GM23248 (cell line): ENCODE results near the gene SULT4A1. TPM values are rescaled to one million over a fixed set of nuclear protein-coding genes. Genes with fewer than 3 reads are reported as not detected.

Experiments
- DNase-seq: peaks from one replicate; pipeline ENCODE4 v3.0.0-alpha.2; 2015
- H2AFZ ChIP-seq: fragments of 200-600 bp; sonication (generic); 2 replicates; pipeline ENCODE4 v1.6.1; 2016; ENCODE audit warnings: antibody characterized with exemption
- H3F3A ChIP-seq: fragments of 200-600 bp; sonication (generic); 2 replicates; pipeline ENCODE4 v1.6.1; 2016; ENCODE audit warnings: mild to moderate bottlenecking, antibody characterized with exemption, mixed run types; ENCODE audit not compliant: insufficient read depth
- H3K27ac ChIP-seq: fragments of 200-600 bp; sonication (generic); 2 replicates; pipeline ENCODE4 v1.5.1; 2016; ENCODE audit warnings: mild to moderate bottlenecking
- H3K27me3 ChIP-seq: fragments of 200-600 bp; sonication (generic); replicated peaks from 2 replicates; pipeline ENCODE4 v1.6.1; 2016; ENCODE audit warnings: mild to moderate bottlenecking; ENCODE audit not compliant: insufficient read depth
- H3K36me3 ChIP-seq: fragments of 200-600 bp; sonication (generic); 2 replicates; pipeline ENCODE4 v1.6.1; 2016; ENCODE audit warnings: low read depth, mild to moderate bottlenecking
- H3K4me1 ChIP-seq: fragments of 200-600 bp; sonication (generic); 2 replicates; pipeline ENCODE4 v1.6.1; 2016; ENCODE audit warnings: mild to moderate bottlenecking; ENCODE audit not compliant: insufficient read depth
- H3K4me2 ChIP-seq: fragments of 200-600 bp; sonication (generic); one replicate; pipeline ENCODE4 v1.6.1; 2016; ENCODE audit warnings: mild to moderate bottlenecking; ENCODE audit not compliant: unreplicated experiment
- H3K4me3 ChIP-seq: fragments of 200-600 bp; sonication (generic); 2 replicates; pipeline ENCODE4 v1.5.1; 2016; ENCODE audit warnings: mild to moderate bottlenecking
- H3K79me2 ChIP-seq: fragments of 200-600 bp; sonication (generic); 2 replicates; pipeline ENCODE4 v1.6.1; 2016; ENCODE audit warnings: mild to moderate bottlenecking; ENCODE audit not compliant: insufficient read depth
- H3K9ac ChIP-seq: fragments of 200-600 bp; sonication (generic); 2 replicates; pipeline ENCODE4 v1.6.1; 2016; ENCODE audit warnings: mild to moderate bottlenecking
- H3K9me2 ChIP-seq: fragments of 200-600 bp; sonication (generic); 2 replicates; pipeline ENCODE4 v1.6.1; 2016; ENCODE audit warnings: mixed run types, mild to moderate bottlenecking, moderate library complexity; ENCODE audit not compliant: insufficient read depth
- H3K9me3 ChIP-seq: fragments of 200-600 bp; sonication (generic); one replicate; pipeline ENCODE4 v1.6.1; 2017; ENCODE audit warnings: low read depth
- H4K20me1 ChIP-seq: fragments of 200-600 bp; sonication (generic); 2 replicates; pipeline ENCODE4 v1.6.0; 2016; ENCODE audit not compliant: insufficient read depth
- EZH2 ChIP-seq: fragments of 200-600 bp; sonication (generic); IDR thresholded peaks from 2 replicates; pipeline ENCODE4 v1.6.1; 2018; ENCODE audit warnings: antibody characterized with exemption, mild to moderate bottlenecking; ENCODE audit not compliant: insufficient read depth, poor library complexity, severe bottlenecking
- EZH2phosphoT487 ChIP-seq: fragments of 200-600 bp; sonication (generic); IDR thresholded peaks from 2 replicates; pipeline ENCODE4 v1.6.1; 2018; ENCODE audit warnings: antibody characterized with exemption, moderate library complexity, mild to moderate bottlenecking, low read depth; ENCODE audit not compliant: insufficient read depth
- WGBS, 2 experiments: methylation state at CpG; one replicate each; pipeline ENCODE4 v1.1.6; 2015 to 2017; ENCODE audit warnings: low lambda C conversion rate in 2 of 2, low coverage in 1 of 2; ENCODE audit errors: missing lambda C conversion rate in 2 of 2; 5-methylcytosine and 5-hydroxymethylcytosine counted together
- in situ Hi-C: fragments of 300-500 bp; cut with MboI; formaldehyde crosslinking; loops from 2 replicates; pipeline ENCODE4 v1.15.0; 2020
- polyA plus RNA-seq: library from polyadenylated mRNA; unstranded; fragments of >200 nt; fragmentation: Nextera tagmentation; extraction: Ambion mirVana; gene quantifications from 2 replicates; pipeline ENCODE4 v1.2.1, GENCODE V29; 2016
- total RNA-seq: library from RNA; depleted of rRNA; stranded (reverse); fragments of >200 nt; shearing (Covaris generic); gene quantifications from 2 replicates; pipeline ENCODE4 v1.2.3, GENCODE V29; 2014

Gene SULT4A1
- total and polyA plus RNA-seq, 2 experiments from 2014 or later: not detected

- Histone ChIP-seq H3K4me1 (no peaks in the 10 kb centered on the region), H3K4me3 (no peak overlapping the region), H3K79me2 (no peaks in the 10 kb centered on the region), H3K9ac (no peak overlapping the region), H3F3A (no peaks in the 10 kb centered on the region), H3K27me3 (no peaks in the 10 kb centered on the region), H2AFZ (no peak overlapping the region), H3K27ac (no peak overlapping the region), H3K36me3 (no peaks in the 10 kb centered on the region), H3K9me3 (no peaks in the 10 kb centered on the region), H3K9me2 (no peaks in the 10 kb centered on the region), H4K20me1 (no peaks in the 10 kb centered on the region), H3K4me2 (no peak overlapping the region)
- TF ChIP-seq EZH2: no peak
- no peak for TF ChIP-seq EZH2phosphoT487
- in situ Hi-C loops: no loop called here
- 41 to 55% methylated on average over 6 to 8 of the region's 8 CpGs for WGBS, 2 experiments
- DNase-seq: no peak
These were observed 22.5 kb downstream of the SULT4A1 start for GRCh38 chr22:43839781-43840180.

- Histone ChIP-seq H3K79me2 (no peaks in the 10 kb centered on the region), H4K20me1 (no peaks in the 10 kb centered on the region), H2AFZ (no peak overlapping the region), H3K27me3 (no peaks in the 10 kb centered on the region), H3F3A (no peaks in the 10 kb centered on the region), H3K9ac (no peak overlapping the region), H3K9me3 (no peaks in the 10 kb centered on the region), H3K4me1 (no peaks in the 10 kb centered on the region), H3K9me2 (no peaks in the 10 kb centered on the region), H3K27ac (no peak overlapping the region), H3K36me3 (no peaks in the 10 kb centered on the region), H3K4me2 (no peak overlapping the region), H3K4me3 (no peak overlapping the region)
- in situ Hi-C loops: no loop called here
- TF ChIP-seq EZH2phosphoT487 (no peak), EZH2 (no peak)
- WGBS, 2 experiments: 78 to 83% methylated on average over 25 of the region's 25 CpGs
- DNase-seq: no peak
These were observed 23.6 kb downstream of the SULT4A1 start for GRCh38 chr22:43838571-43839307.

DNA sequence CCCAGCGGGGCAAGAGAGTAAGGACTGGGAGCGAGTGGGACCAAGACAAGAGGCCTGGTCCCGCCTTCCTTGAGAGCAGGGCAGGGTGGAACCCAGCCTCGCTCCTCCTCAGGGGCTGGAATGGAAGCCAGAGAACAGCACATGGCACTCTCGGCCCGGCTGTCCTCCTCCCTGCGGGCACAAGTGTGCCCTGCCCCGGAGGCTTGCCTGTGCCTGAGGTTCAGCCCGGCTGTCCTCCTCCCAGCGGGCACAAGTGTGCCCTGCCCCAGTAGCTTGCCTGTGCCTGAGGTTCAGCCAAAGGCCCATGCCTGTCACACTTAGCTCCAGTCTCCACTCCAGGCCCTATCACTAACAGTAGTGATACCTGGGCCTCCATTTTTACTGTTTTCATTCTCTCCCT, 24.2 kb downstream of the SULT4A1 start:
- H3F3A ChIP-seq: no peaks in the 10 kb centered on the region
- H4K20me1 ChIP-seq: no peaks in the 10 kb centered on the region
- H3K9me2 ChIP-seq: no peaks in the 10 kb centered on the region
- no peaks in the 10 kb centered on the region for H3K27me3 ChIP-seq
- H2AFZ ChIP-seq: no peak overlapping the region
- H3K36me3 ChIP-seq: no peaks in the 10 kb centered on the region
- no peak overlapping the region for H3K4me2 ChIP-seq
- H3K79me2 ChIP-seq: no peaks in the 10 kb centered on the region
- in situ Hi-C loops: no loop called here
- H3K9me3 ChIP-seq: no peaks in the 10 kb centered on the region
- no peak for DNase-seq
- no peak overlapping the region for H3K4me3 ChIP-seq
- 41 to 46% methylated on average over 8 to 10 of the region's 10 CpGs for WGBS, 2 experiments
- TF ChIP-seq EZH2phosphoT487 (no peak), EZH2 (no peak)
- H3K9ac ChIP-seq: no peak overlapping the region
- H3K4me1 ChIP-seq: no peaks in the 10 kb centered on the region
- no peak overlapping the region for H3K27ac ChIP-seq

GRCh38 chr22:43837666-43838065, 24.6 kb downstream of the SULT4A1 start:
- Histone ChIP-seq H3K4me1 (no peaks in the 10 kb centered on the region), H3K79me2 (no peaks in the 10 kb centered on the region), H3F3A (no peaks in the 10 kb centered on the region), H3K9me2 (no peaks in the 10 kb centered on the region), H3K27ac (no peak overlapping the region), H3K27me3 (no peaks in the 10 kb centered on the region), H3K4me3 (no peak overlapping the region), H3K4me2 (no peak overlapping the region), H4K20me1 (no peaks in the 10 kb centered on the region), H3K9me3 (no peaks in the 10 kb centered on the region), H3K9ac (no peak overlapping the region), H3K36me3 (no peaks in the 10 kb centered on the region), H2AFZ (no peak overlapping the region)
- 60 to 63% methylated on average over 9 of the region's 9 CpGs for WGBS, 2 experiments
- in situ Hi-C loops: no loop called here
- DNase-seq: no peak
- TF ChIP-seq EZH2phosphoT487: no peak
- TF ChIP-seq EZH2: no peak
